Measurements from ENCODE around the gene HTT.

GRCh38 chr4:3199653-3200422, 125.4 kb downstream of the HTT start:
- no peak for TF ChIP-seq EP300 (IDR thresholded peaks at IDR 0.05; ENCODE audit: borderline replicate concordance in 1 of 2, low read depth in 2 of 2, low read length in 2 of 2)
- TF ChIP-seq, protein P1, sequence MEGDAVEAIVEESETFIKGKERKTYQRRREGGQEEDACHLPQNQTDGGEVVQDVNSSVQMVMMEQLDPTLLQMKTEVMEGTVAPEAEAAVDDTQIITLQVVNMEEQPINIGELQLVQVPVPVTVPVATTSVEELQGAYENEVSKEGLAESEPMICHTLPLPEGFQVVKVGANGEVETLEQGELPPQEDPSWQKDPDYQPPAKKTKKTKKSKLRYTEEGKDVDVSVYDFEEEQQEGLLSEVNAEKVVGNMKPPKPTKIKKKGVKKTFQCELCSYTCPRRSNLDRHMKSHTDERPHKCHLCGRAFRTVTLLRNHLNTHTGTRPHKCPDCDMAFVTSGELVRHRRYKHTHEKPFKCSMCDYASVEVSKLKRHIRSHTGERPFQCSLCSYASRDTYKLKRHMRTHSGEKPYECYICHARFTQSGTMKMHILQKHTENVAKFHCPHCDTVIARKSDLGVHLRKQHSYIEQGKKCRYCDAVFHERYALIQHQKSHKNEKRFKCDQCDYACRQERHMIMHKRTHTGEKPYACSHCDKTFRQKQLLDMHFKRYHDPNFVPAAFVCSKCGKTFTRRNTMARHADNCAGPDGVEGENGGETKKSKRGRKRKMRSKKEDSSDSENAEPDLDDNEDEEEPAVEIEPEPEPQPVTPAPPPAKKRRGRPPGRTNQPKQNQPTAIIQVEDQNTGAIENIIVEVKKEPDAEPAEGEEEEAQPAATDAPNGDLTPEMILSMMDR (IDR thresholded peaks at IDR 0.05; ENCODE audit: control extremely low read depth in 1 of 3, insufficient read depth in 1 of 3, low read depth in 1 of 3, low read length in 3 of 3): no peak
- TF ChIP-seq E2F6 (IDR thresholded peaks at IDR 0.05): no peak
- TF ChIP-seq TAF7 (optimal IDR thresholded peaks at IDR 0.05; ENCODE audit: borderline replicate concordance, low read depth, low read length): no peak
- TF ChIP-seq POLR2A (IDR thresholded peaks at IDR 0.05; ENCODE audit: control extremely low read depth in 1 of 2, low read depth in 2 of 2, low read length in 2 of 2): no peak
- TF ChIP-seq POLR2AphosphoS5 (IDR thresholded peaks at IDR 0.05; ENCODE audit: low read depth, low read length): no peak
- TF ChIP-seq GTF2F1 (IDR thresholded peaks at IDR 0.05; ENCODE audit: borderline replicate concordance, low read depth, low read length): no peak
- no peak for TF ChIP-seq TEAD4 (IDR thresholded peaks at IDR 0.05; ENCODE audit: low read depth, low read length)
- TF ChIP-seq, protein P2, sequence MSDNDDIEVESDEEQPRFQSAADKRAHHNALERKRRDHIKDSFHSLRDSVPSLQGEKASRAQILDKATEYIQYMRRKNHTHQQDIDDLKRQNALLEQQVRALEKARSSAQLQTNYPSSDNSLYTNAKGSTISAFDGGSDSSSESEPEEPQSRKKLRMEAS (IDR thresholded peaks at IDR 0.05): no peak
- TF ChIP-seq RNF2 (IDR thresholded peaks at IDR 0.05; ENCODE audit: borderline replicate concordance, low read depth, low read length, missing control alignments, poor library complexity, severe bottlenecking): no peak
- no peak for TF ChIP-seq YY1 (IDR thresholded peaks at IDR 0.05; ENCODE audit: low read depth, low read length)
- no peak for TF ChIP-seq SIX5 (IDR thresholded peaks at IDR 0.05; ENCODE audit: low read depth, low read length)
- no peak for TF ChIP-seq SUZ12 (IDR thresholded peaks at IDR 0.05; ENCODE audit: low read length)
